Spleen (tissue), 11 donors: ENCODE results near the gene CTDSP2. TPM values are rescaled to one million over a fixed set of nuclear protein-coding genes. Genes with fewer than 3 reads are reported as not detected.

Source experiments
- DNase-seq: peaks from one replicate; pipeline ENCODE4 v3.0.0-alpha.2; 2020
- H3K27ac ChIP-seq, 8 donors: fragments of 200-600 bp; sonication (generic) in 7 of 8; 1 replicate in 4 of 8; 2 replicates in 4 of 8; pipeline versions ENCODE4 v1.5.0 to v1.8.0; 2016 to 2021; ENCODE audit warnings: inconsistent platforms in 4 of 8, mild to moderate bottlenecking in 4 of 8, moderate library complexity in 1 of 8
- H3K27me3 ChIP-seq, 7 donors: fragments of 200-600 bp; sonication (generic) in 6 of 7; replicated peaks in 1 of 7; 1 replicate in 4 of 7; 2 replicates in 3 of 7; pipeline versions ENCODE4 v1.5.0 to v1.8.0; 2016 to 2021; ENCODE audit warnings: inconsistent platforms in 3 of 7, mild to moderate bottlenecking in 1 of 7
- H3K36me3 ChIP-seq, 6 donors: fragments of 200-600 bp; sonication (generic) in 5 of 6; 1 replicate in 4 of 6; 2 replicates in 2 of 6; pipeline versions ENCODE4 v1.5.0 to v1.8.0; 2016 to 2021; ENCODE audit warnings: inconsistent platforms in 2 of 6
- H3K4me1 ChIP-seq, 6 donors: fragments of 200-600 bp; sonication (generic) in 5 of 6; 1 replicate in 3 of 6; 2 replicates in 3 of 6; pipeline versions ENCODE4 v1.5.0 to v1.8.0; 2016 to 2021; ENCODE audit warnings: inconsistent platforms in 3 of 6
- H3K4me3 ChIP-seq, 8 donors: fragments of 200-600 bp; sonication (generic) in 7 of 8; 1 replicate in 4 of 8; 2 replicates in 4 of 8; pipeline versions ENCODE4 v1.5.0 to v1.8.0; 2016 to 2021; ENCODE audit warnings: inconsistent platforms in 4 of 8, mild to moderate bottlenecking in 4 of 8, moderate library complexity in 2 of 8
- H3K9me3 ChIP-seq, 8 donors: fragments of 200-600 bp; sonication (generic) in 7 of 8; 1 replicate in 4 of 8; 2 replicates in 4 of 8; pipeline versions ENCODE4 v1.5.0 to v1.8.0; 2016 to 2021; ENCODE audit warnings: inconsistent platforms in 4 of 8
- POLR2A ChIP-seq, 3 donors: fragments of 450-650 bp; IDR thresholded peaks; one replicate each; pipeline ENCODE4 v1.5.1; 2017; ENCODE audit warnings: antibody characterized with exemption in 3 of 3, mild to moderate bottlenecking in 1 of 3
- POLR2AphosphoS5 ChIP-seq, 3 donors: sonication (generic); formaldehyde crosslinking; IDR thresholded peaks; one replicate each; pipeline ENCODE4 v1.5.1; 2017; ENCODE audit warnings: antibody characterized with exemption in 3 of 3
- WGBS, 5 donors: extraction: QIAGEN DNeasy Blood & Tissue Kit in 3 of 5; methylation state at CpG; one replicate each; pipeline versions ENCODE4 v1.1.5 to v1.1.7; 2013 to 2018; 5-methylcytosine and 5-hydroxymethylcytosine counted together
- intact Hi-C: fragments of 100-400 bp; cut with DNase I; formaldehyde crosslinking; loops from one replicate; pipeline ENCODE4 v1.15.0; 2023; ENCODE audit warnings: low total_unique reads
- polyA plus RNA-seq, 3 donors: library from polyadenylated mRNA; stranded (reverse); fragments of 200-250 nt; gene quantifications; one replicate each; pipeline ENCODE4 v1.2.1, GENCODE V29; 2013
- total RNA-seq, 7 donors: library from RNA; depleted of rRNA in 3 of 7; stranded (reverse); fragments of >200 nt in 3 of 7; fragmentation: NEBNext Ultra II Directional in 4 of 7; extraction: Animal tissue kit (Norgen Biotek cat#: 25700) in 4 of 7; gene quantifications; one replicate each; pipeline versions ENCODE4 v1.1.0 to v1.2.1, GENCODE V29; 2016 to 2021
- TF ChIP-seq, protein P1 (sequence below), 11 experiments: fragments of 200-600 bp in 7 of 11; fragments of 450-650 bp in 4 of 11; sonication (generic) in 4 of 11; IDR thresholded peaks in 8 of 11; conservative IDR thresholded peaks in 3 of 11; 1 replicate in 7 of 11; 2 replicates in 4 of 11; pipeline versions ENCODE4 v1.4.0 to v1.8.0; 2016 to 2021; ENCODE audit warnings: antibody characterized with exemption in 11 of 11, inconsistent platforms in 4 of 11, mild to moderate bottlenecking in 1 of 11
- donor health status: healthy with polysubstance abuse.
- donor health status: DM: no; HTN: no; CAD: no; lungs with moderate emphysema.
- donor health status: DM: no; HTN: no; CAD: no.
- donor health status: Bipolar disorder and iron deficiency.
- donor health status: healthy.
- donor health status: DM: no; HTN: no; CAD: no.
- donor health status: DM: yes; HTN: yes; CAD: no.

Gene CTDSP2
- total and polyA plus RNA-seq, 10 donors: 22.2 to 203 (median 144) TPM

DNA sequence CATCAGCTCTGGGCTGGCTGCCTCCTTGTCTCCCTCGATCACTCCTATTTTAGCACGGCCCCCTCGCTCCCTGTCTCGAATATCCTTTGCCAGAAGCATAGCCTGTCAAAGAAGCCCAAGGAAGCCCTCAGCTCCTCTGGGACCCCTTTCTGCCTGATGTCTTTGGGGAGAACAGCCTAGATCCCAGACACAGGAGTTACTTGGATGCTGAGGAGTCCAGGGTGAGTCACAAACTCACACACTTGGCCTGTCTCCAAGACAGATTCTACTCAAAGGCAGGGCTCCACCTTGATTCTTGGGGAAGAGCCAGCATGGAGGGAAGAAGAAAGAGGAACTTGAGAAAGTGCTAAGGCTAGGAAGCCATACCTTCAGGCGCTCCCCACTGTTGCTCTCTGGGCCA lies 36.1 kb downstream of the CTDSP2 start:
- Histone ChIP-seq H3K9me3 (no peaks in the 10 kb centered on the region), H3K27ac (no peak overlapping the region), H3K4me3 (no peak overlapping the region), H3K27me3 (no peaks in the 10 kb centered on the region), H3K4me1 (peaks cover 0 to 16% (median 2%) of the 10 kb centered on the region in 6 donors), H3K36me3 (peaks cover 0 to 74% (median 40%) of the 10 kb centered on the region in 6 donors)
- no peak for TF ChIP-seq POLR2AphosphoS5 (IDR thresholded peaks at IDR 0.05)
- TF ChIP-seq, protein P1, sequence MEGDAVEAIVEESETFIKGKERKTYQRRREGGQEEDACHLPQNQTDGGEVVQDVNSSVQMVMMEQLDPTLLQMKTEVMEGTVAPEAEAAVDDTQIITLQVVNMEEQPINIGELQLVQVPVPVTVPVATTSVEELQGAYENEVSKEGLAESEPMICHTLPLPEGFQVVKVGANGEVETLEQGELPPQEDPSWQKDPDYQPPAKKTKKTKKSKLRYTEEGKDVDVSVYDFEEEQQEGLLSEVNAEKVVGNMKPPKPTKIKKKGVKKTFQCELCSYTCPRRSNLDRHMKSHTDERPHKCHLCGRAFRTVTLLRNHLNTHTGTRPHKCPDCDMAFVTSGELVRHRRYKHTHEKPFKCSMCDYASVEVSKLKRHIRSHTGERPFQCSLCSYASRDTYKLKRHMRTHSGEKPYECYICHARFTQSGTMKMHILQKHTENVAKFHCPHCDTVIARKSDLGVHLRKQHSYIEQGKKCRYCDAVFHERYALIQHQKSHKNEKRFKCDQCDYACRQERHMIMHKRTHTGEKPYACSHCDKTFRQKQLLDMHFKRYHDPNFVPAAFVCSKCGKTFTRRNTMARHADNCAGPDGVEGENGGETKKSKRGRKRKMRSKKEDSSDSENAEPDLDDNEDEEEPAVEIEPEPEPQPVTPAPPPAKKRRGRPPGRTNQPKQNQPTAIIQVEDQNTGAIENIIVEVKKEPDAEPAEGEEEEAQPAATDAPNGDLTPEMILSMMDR (IDR thresholded peaks at IDR 0.05 in 8 of 11, conservative IDR thresholded peaks at IDR 0.05 in 3 of 11): no peak
- no peak for TF ChIP-seq POLR2A (IDR thresholded peaks at IDR 0.05)
- DNase-seq: peak; percentile 25
- intact Hi-C loops: no loop called here
- WGBS, 5 donors: 85 to 97% (median 93%) methylated on average over 5 of the region's 5 CpGs

GRCh38 chr12:57809425-57809824 lies 37.1 kb downstream of the CTDSP2 start:
- DNase-seq: no peak
- H3K9me3 ChIP-seq: no peaks in the 10 kb centered on the region
- H3K27me3 ChIP-seq: no peaks in the 10 kb centered on the region
- peaks cover 0 to 83% (median 40%) of the 10 kb centered on the region in 6 donors for H3K36me3 ChIP-seq
- no peak overlapping the region for H3K27ac ChIP-seq
- H3K4me3 ChIP-seq: no peak overlapping the region
- 77 to 94% (median 92%) methylated on average over 3 of the region's 3 CpGs for WGBS, 5 donors
- peaks cover 0 to 8% (median 0%) of the 10 kb centered on the region in 6 donors for H3K4me1 ChIP-seq
- no peak for TF ChIP-seq POLR2A (IDR thresholded peaks at IDR 0.05)
- TF ChIP-seq, protein P1 (IDR thresholded peaks at IDR 0.05 in 8 of 11, conservative IDR thresholded peaks at IDR 0.05 in 3 of 11): no peak
- no peak for TF ChIP-seq POLR2AphosphoS5 (IDR thresholded peaks at IDR 0.05)
- intact Hi-C loops: loop anchor here (10.0 kb wide), 1 partner anchor 95 kb away; no protein-coding TSS in a partner anchor

DNA sequence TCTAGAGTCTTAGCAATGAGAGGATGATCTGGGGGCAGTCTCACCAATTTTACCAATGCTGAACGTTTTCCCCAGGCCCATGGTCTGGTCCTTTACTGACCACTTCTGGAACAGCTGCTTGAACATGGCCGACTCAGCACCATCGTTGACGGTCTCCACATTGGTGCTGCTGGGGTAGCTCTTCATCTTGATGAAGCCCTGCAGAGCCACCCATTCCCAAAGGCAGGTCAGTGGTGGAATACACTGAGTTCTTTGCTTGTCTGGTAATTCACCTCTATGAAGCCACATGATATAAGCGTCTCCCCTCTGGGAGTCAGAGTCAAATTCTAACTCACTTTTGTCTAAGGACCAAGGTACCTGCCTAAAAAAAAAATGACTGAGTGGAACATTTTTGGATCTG lies 38.2 kb downstream of the CTDSP2 start:
- H3K9me3 ChIP-seq: no peaks in the 10 kb centered on the region
- H3K27me3 ChIP-seq: no peaks in the 10 kb centered on the region
- H3K27ac ChIP-seq: no peak overlapping the region
- WGBS, 5 donors: 90 to 98% (median 94%) methylated on average over 5 of the region's 5 CpGs
- peaks cover 0 to 91% (median 40%) of the 10 kb centered on the region in 6 donors for H3K36me3 ChIP-seq
- H3K4me3 ChIP-seq: no peak overlapping the region
- TF ChIP-seq, protein P1 (IDR thresholded peaks at IDR 0.05 in 8 of 11, conservative IDR thresholded peaks at IDR 0.05 in 3 of 11): no peak
- TF ChIP-seq POLR2A (IDR thresholded peaks at IDR 0.05) (no peak), POLR2AphosphoS5 (IDR thresholded peaks at IDR 0.05) (no peak)
- no peak for DNase-seq
- no peaks in the 10 kb centered on the region for H3K4me1 ChIP-seq
- intact Hi-C loops: loop anchor here (10.0 kb wide), 1 partner anchor 96 kb away; no protein-coding TSS in a partner anchor

DNA sequence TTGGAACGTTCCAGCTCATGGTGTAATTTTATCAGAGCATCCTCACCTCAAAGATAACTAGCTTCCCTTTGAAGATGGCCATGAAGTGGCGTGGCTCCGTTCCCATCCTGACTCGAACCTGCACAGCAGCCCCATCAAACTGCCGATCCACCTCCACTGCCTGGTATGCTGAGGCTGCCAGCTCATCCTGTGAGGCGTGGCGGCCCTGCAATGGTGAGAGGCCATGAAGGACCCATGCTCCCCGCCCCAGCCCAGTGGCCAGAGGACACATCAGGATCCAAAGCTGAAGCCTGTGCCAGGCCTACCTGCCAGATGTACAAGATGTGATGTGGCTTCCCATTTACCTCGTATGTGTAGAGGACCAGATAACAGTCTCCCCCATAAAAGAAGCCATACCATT lies 39.2 kb downstream of the CTDSP2 start:
- TF ChIP-seq POLR2A (IDR thresholded peaks at IDR 0.05) (no peak), POLR2AphosphoS5 (IDR thresholded peaks at IDR 0.05) (peak in 1 of 3 donors; percentile 43)
- no peak for DNase-seq
- intact Hi-C loops: loop anchor here (10.0 kb wide), 1 partner anchor 98 kb away; no protein-coding TSS in a partner anchor
- no peaks in the 10 kb centered on the region for H3K9me3 ChIP-seq
- H3K36me3 ChIP-seq: peaks cover 0 to 96% (median 46%) of the 10 kb centered on the region in 6 donors
- H3K4me3 ChIP-seq: no peak overlapping the region
- H3K4me1 ChIP-seq: no peaks in the 10 kb centered on the region
- H3K27me3 ChIP-seq: no peaks in the 10 kb centered on the region
- WGBS, 5 donors: 95 to 96% (median 96%) methylated on average over 7 to 9 of the region's 9 CpGs
- H3K27ac ChIP-seq: no peak overlapping the region
